Nephron (organoid): ENCODE data around the gene ZNF362.

Experiments
- H3K27ac Mint-ChIP-seq, 3 experiments: 2 replicates each; pipeline ENCODE4 v1.8.0; 2020; ENCODE audit warnings: mixed read lengths in 3 of 3, mild to moderate bottlenecking in 2 of 3, moderate library complexity in 1 of 3
- H3K27me3 Mint-ChIP-seq: 2 replicates; pipeline ENCODE4 v1.8.0; 2021; ENCODE audit warnings: low read depth, mild to moderate bottlenecking, moderate library complexity, mixed read lengths
- H3K36me3 Mint-ChIP-seq: 2 replicates; pipeline ENCODE4 v1.8.0; 2020; ENCODE audit warnings: low read depth, mixed read lengths
- H3K4me1 Mint-ChIP-seq: 2 replicates; pipeline ENCODE4 v1.8.0; 2020; ENCODE audit warnings: mixed read lengths
- H3K4me3 Mint-ChIP-seq, 3 experiments: 2 replicates each; pipeline ENCODE4 v1.8.0; 2020; ENCODE audit warnings: mild to moderate bottlenecking in 3 of 3, mixed read lengths in 3 of 3, moderate library complexity in 2 of 3
- H3K9me3 Mint-ChIP-seq: 2 replicates; pipeline ENCODE4 v1.8.0; 2020; ENCODE audit warnings: mixed read lengths
- CTCF ChIP-seq, 3 experiments: fragments of 200-600 bp; sonication (generic); IDR thresholded peaks; one replicate each; pipeline ENCODE4 v1.5.0; 2021; ENCODE audit warnings: antibody characterized with exemption in 3 of 3; ENCODE audit not compliant: unreplicated experiment in 3 of 3

ZNF362 gene

GRCh38 chr1:33273406-33273805 lies 17.1 kb downstream of the ZNF362 start:
- Mint-ChIP-seq H3K36me3 (peaks cover 46% of the 10 kb centered on the region), H3K27me3 (no peaks in the 10 kb centered on the region), H3K4me3 (no peak overlapping the region), H3K27ac (peak overlapping the region in 2 of 3 experiments; percentile 5 to 15), H3K9me3 (no peaks in the 10 kb centered on the region), H3K4me1 (peaks cover 44% of the 10 kb centered on the region)
- no peak for TF ChIP-seq CTCF (IDR thresholded peaks at IDR 0.05; ENCODE audit: unreplicated experiment in 3 of 3)

GRCh38 chr1:33273961-33274371 lies 17.7 kb downstream of the ZNF362 start:
- Mint-ChIP-seq H3K27me3 (no peaks in the 10 kb centered on the region), H3K9me3 (no peaks in the 10 kb centered on the region), H3K27ac (no peak overlapping the region), H3K4me3 (no peak overlapping the region), H3K4me1 (peaks cover 38% of the 10 kb centered on the region), H3K36me3 (peaks cover 49% of the 10 kb centered on the region)
- TF ChIP-seq CTCF (IDR thresholded peaks at IDR 0.05; ENCODE audit: unreplicated experiment in 3 of 3) = no peak

GRCh38 chr1:33274446-33274845 lies 18.2 kb downstream of the ZNF362 start:
- TF ChIP-seq CTCF (IDR thresholded peaks at IDR 0.05; ENCODE audit: unreplicated experiment in 3 of 3) = no peak
- Mint-ChIP-seq H3K4me1 (peaks cover 33% of the 10 kb centered on the region), H3K27me3 (no peaks in the 10 kb centered on the region), H3K36me3 (peaks cover 50% of the 10 kb centered on the region), H3K4me3 (no peak overlapping the region), H3K27ac (peak overlapping the region in 1 of 3 experiments; percentile 39), H3K9me3 (no peaks in the 10 kb centered on the region)

DNA sequence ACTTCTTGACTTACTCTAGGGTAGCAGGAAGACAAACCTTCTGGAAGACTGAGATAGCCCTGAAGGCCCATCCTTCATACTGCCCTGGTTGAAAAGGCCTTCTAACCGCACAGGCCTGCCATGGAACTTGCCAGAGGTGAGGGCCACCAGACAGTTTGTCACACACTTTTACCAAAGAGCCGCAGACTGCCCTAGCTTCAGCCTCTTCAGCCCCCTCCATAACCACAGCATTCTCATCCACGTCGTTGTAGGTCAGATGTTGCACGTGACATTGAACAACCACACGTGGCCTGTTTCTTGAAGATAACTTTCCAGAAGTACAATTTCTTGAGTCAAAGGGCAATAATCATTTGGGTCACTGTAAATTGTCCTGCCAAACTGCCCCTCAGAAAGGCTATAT lies 18.9 kb downstream of the ZNF362 start:
- peak overlapping the region in 2 of 3 experiments; percentile 32 to 39 for H3K27ac Mint-ChIP-seq
- peaks cover 29% of the 10 kb centered on the region for H3K4me1 Mint-ChIP-seq
- TF ChIP-seq CTCF (IDR thresholded peaks at IDR 0.05; ENCODE audit: unreplicated experiment in 3 of 3) = no peak
- peaks cover 53% of the 10 kb centered on the region for H3K36me3 Mint-ChIP-seq
- H3K9me3 Mint-ChIP-seq = no peaks in the 10 kb centered on the region
- H3K27me3 Mint-ChIP-seq = no peaks in the 10 kb centered on the region
- H3K4me3 Mint-ChIP-seq = no peak overlapping the region

GRCh38 chr1:33275706-33276572 lies 19.6 kb downstream of the ZNF362 start:
- Mint-ChIP-seq H3K27ac (no peak overlapping the region), H3K9me3 (no peaks in the 10 kb centered on the region), H3K4me3 (no peak overlapping the region), H3K27me3 (no peaks in the 10 kb centered on the region), H3K4me1 (peaks cover 21% of the 10 kb centered on the region), H3K36me3 (peaks cover 51% of the 10 kb centered on the region)
- no peak for TF ChIP-seq CTCF (IDR thresholded peaks at IDR 0.05; ENCODE audit: unreplicated experiment in 3 of 3)
